GM23248 (cell line): Measurements from ENCODE around the gene DTX1. TPM values are rescaled to one million over a fixed set of nuclear protein-coding genes. Genes with fewer than 3 reads are reported as not detected.
A peak's percentile ranks its signal among the peaks of the same experiment; 100 is the strongest.

Source experiments
- DNase-seq: peaks from one replicate; pipeline ENCODE4 v3.0.0-alpha.2; 2015
- H2AFZ ChIP-seq: fragments of 200-600 bp; sonication (generic); 2 replicates; pipeline ENCODE4 v1.6.1; 2016; ENCODE audit warnings: antibody characterized with exemption
- H3F3A ChIP-seq: fragments of 200-600 bp; sonication (generic); 2 replicates; pipeline ENCODE4 v1.6.1; 2016; ENCODE audit warnings: mild to moderate bottlenecking, antibody characterized with exemption, mixed run types; ENCODE audit not compliant: insufficient read depth
- H3K27ac ChIP-seq: fragments of 200-600 bp; sonication (generic); 2 replicates; pipeline ENCODE4 v1.5.1; 2016; ENCODE audit warnings: mild to moderate bottlenecking
- H3K27me3 ChIP-seq: fragments of 200-600 bp; sonication (generic); replicated peaks from 2 replicates; pipeline ENCODE4 v1.6.1; 2016; ENCODE audit warnings: mild to moderate bottlenecking; ENCODE audit not compliant: insufficient read depth
- H3K36me3 ChIP-seq: fragments of 200-600 bp; sonication (generic); 2 replicates; pipeline ENCODE4 v1.6.1; 2016; ENCODE audit warnings: low read depth, mild to moderate bottlenecking
- H3K4me1 ChIP-seq: fragments of 200-600 bp; sonication (generic); 2 replicates; pipeline ENCODE4 v1.6.1; 2016; ENCODE audit warnings: mild to moderate bottlenecking; ENCODE audit not compliant: insufficient read depth
- H3K4me2 ChIP-seq: fragments of 200-600 bp; sonication (generic); one replicate; pipeline ENCODE4 v1.6.1; 2016; ENCODE audit warnings: mild to moderate bottlenecking; ENCODE audit not compliant: unreplicated experiment
- H3K4me3 ChIP-seq: fragments of 200-600 bp; sonication (generic); 2 replicates; pipeline ENCODE4 v1.5.1; 2016; ENCODE audit warnings: mild to moderate bottlenecking
- H3K79me2 ChIP-seq: fragments of 200-600 bp; sonication (generic); 2 replicates; pipeline ENCODE4 v1.6.1; 2016; ENCODE audit warnings: mild to moderate bottlenecking; ENCODE audit not compliant: insufficient read depth
- H3K9ac ChIP-seq: fragments of 200-600 bp; sonication (generic); 2 replicates; pipeline ENCODE4 v1.6.1; 2016; ENCODE audit warnings: mild to moderate bottlenecking
- H3K9me2 ChIP-seq: fragments of 200-600 bp; sonication (generic); 2 replicates; pipeline ENCODE4 v1.6.1; 2016; ENCODE audit warnings: mixed run types, mild to moderate bottlenecking, moderate library complexity; ENCODE audit not compliant: insufficient read depth
- H3K9me3 ChIP-seq: fragments of 200-600 bp; sonication (generic); one replicate; pipeline ENCODE4 v1.6.1; 2017; ENCODE audit warnings: low read depth
- H4K20me1 ChIP-seq: fragments of 200-600 bp; sonication (generic); 2 replicates; pipeline ENCODE4 v1.6.0; 2016; ENCODE audit not compliant: insufficient read depth
- EZH2 ChIP-seq: fragments of 200-600 bp; sonication (generic); IDR thresholded peaks from 2 replicates; pipeline ENCODE4 v1.6.1; 2018; ENCODE audit warnings: antibody characterized with exemption, mild to moderate bottlenecking; ENCODE audit not compliant: insufficient read depth, poor library complexity, severe bottlenecking
- EZH2phosphoT487 ChIP-seq: fragments of 200-600 bp; sonication (generic); IDR thresholded peaks from 2 replicates; pipeline ENCODE4 v1.6.1; 2018; ENCODE audit warnings: antibody characterized with exemption, moderate library complexity, mild to moderate bottlenecking, low read depth; ENCODE audit not compliant: insufficient read depth
- WGBS, 2 experiments: methylation state at CpG; one replicate each; pipeline ENCODE4 v1.1.6; 2015 to 2017; ENCODE audit warnings: low lambda C conversion rate in 2 of 2, low coverage in 1 of 2; ENCODE audit errors: missing lambda C conversion rate in 2 of 2; 5-methylcytosine and 5-hydroxymethylcytosine counted together
- in situ Hi-C: fragments of 300-500 bp; cut with MboI; formaldehyde crosslinking; loops from 2 replicates; pipeline ENCODE4 v1.15.0; 2020
- polyA plus RNA-seq: library from polyadenylated mRNA; unstranded; fragments of >200 nt; fragmentation: Nextera tagmentation; extraction: Ambion mirVana; gene quantifications from 2 replicates; pipeline ENCODE4 v1.2.1, GENCODE V29; 2016
- total RNA-seq: library from RNA; depleted of rRNA; stranded (reverse); fragments of >200 nt; shearing (Covaris generic); gene quantifications from 2 replicates; pipeline ENCODE4 v1.2.3, GENCODE V29; 2014

The DTX1 gene
- total and polyA plus RNA-seq, 2 experiments from 2014 or later: not detected

- H4K20me1 ChIP-seq: no peaks in the 10 kb centered on the region
- H3K27me3 ChIP-seq: no peaks in the 10 kb centered on the region; the same call in 1 of the 2 replicates
- H3K79me2 ChIP-seq: no peaks in the 10 kb centered on the region
- no peak overlapping the region for H2AFZ ChIP-seq
- no peaks in the 10 kb centered on the region for H3K36me3 ChIP-seq
- DNase-seq: no peak
- WGBS, 2 experiments: 81 to 86% methylated on average over 7 of the region's 7 CpGs
- peaks cover 10% of the 10 kb centered on the region for H3K4me1 ChIP-seq
- TF ChIP-seq EZH2: no peak
- TF ChIP-seq EZH2phosphoT487: no peak
- no peak overlapping the region for H3K27ac ChIP-seq
- in situ Hi-C loops: loop anchor here (10.0 kb wide), 2 partner anchors 103 to 133 kb away; partner anchors contain the start of gene CFAP73
- H3K4me2 ChIP-seq: no peak overlapping the region
- no peaks in the 10 kb centered on the region for H3K9me3 ChIP-seq
- peaks cover 10% of the 10 kb centered on the region for H3F3A ChIP-seq
- H3K9ac ChIP-seq: no peak overlapping the region
- H3K9me2 ChIP-seq: no peaks in the 10 kb centered on the region
- no peak overlapping the region for H3K4me3 ChIP-seq
These were observed 15.0 kb upstream of the DTX1 start for GRCh38 chr12:113041560-113041959.

- Histone ChIP-seq H3K4me2 (no peak overlapping the region), H3K4me1 (peaks cover 10% of the 10 kb centered on the region), H3K36me3 (no peaks in the 10 kb centered on the region), H3K9me2 (no peaks in the 10 kb centered on the region), H3K27ac (no peak overlapping the region), H2AFZ (no peak overlapping the region), H3K79me2 (no peaks in the 10 kb centered on the region), H3K9me3 (no peaks in the 10 kb centered on the region), H3K9ac (no peak overlapping the region), H3F3A (peaks cover 10% of the 10 kb centered on the region), H3K27me3 (peaks cover 4% of the 10 kb centered on the region; the same call in 1 of the 2 replicates), H4K20me1 (no peaks in the 10 kb centered on the region), H3K4me3 (no peak overlapping the region)
- TF ChIP-seq EZH2phosphoT487 (no peak), EZH2 (no peak)
- no peak for DNase-seq
- in situ Hi-C loops: loop anchor here (10.0 kb wide), 2 partner anchors 102 to 132 kb away; partner anchors contain the start of gene CFAP73
- 68 to 73% methylated on average over 8 of the region's 8 CpGs for WGBS, 2 experiments
These were observed 13.3 kb upstream of the DTX1 start for GRCh38 chr12:113043240-113043639.

GRCh38 chr12:113044516-113044915 is 12.0 kb upstream of the DTX1 start:
- peaks cover 10% of the 10 kb centered on the region for H3F3A ChIP-seq
- H3K4me3 ChIP-seq: no peak overlapping the region
- no peaks in the 10 kb centered on the region for H3K36me3 ChIP-seq
- H3K4me1 ChIP-seq: peaks cover 10% of the 10 kb centered on the region
- H3K9ac ChIP-seq: no peak overlapping the region
- no peak for DNase-seq
- no peak for TF ChIP-seq EZH2phosphoT487
- TF ChIP-seq EZH2: no peak
- peaks cover 6% of the 10 kb centered on the region; the same call in 1 of the 2 replicates for H3K27me3 ChIP-seq
- in situ Hi-C loops: loop anchor here (10.0 kb wide), 2 partner anchors 100 to 130 kb away; partner anchors contain the start of gene CFAP73
- H3K27ac ChIP-seq: no peak overlapping the region
- H4K20me1 ChIP-seq: no peaks in the 10 kb centered on the region
- H3K4me2 ChIP-seq: no peak overlapping the region
- H2AFZ ChIP-seq: no peak overlapping the region
- WGBS, 2 experiments: 44 to 47% methylated on average over 3 of the region's 3 CpGs
- no peaks in the 10 kb centered on the region for H3K79me2 ChIP-seq
- H3K9me2 ChIP-seq: no peaks in the 10 kb centered on the region
- H3K9me3 ChIP-seq: no peaks in the 10 kb centered on the region

- no peak overlapping the region for H2AFZ ChIP-seq
- no peaks in the 10 kb centered on the region for H3F3A ChIP-seq
- peaks cover 6% of the 10 kb centered on the region; the same call in 1 of the 2 replicates for H3K27me3 ChIP-seq
- no peak overlapping the region for H3K4me3 ChIP-seq
- in situ Hi-C loops: loop anchor here (10.0 kb wide), 2 partner anchors 96 to 126 kb away; partner anchors contain the start of gene CFAP73
- no peak overlapping the region for H3K4me2 ChIP-seq
- TF ChIP-seq EZH2 (no peak), EZH2phosphoT487 (no peak)
- H3K79me2 ChIP-seq: no peaks in the 10 kb centered on the region
- peak; percentile 83 for DNase-seq
- no peaks in the 10 kb centered on the region for H3K9me3 ChIP-seq
- H4K20me1 ChIP-seq: no peaks in the 10 kb centered on the region
- H3K9me2 ChIP-seq: no peaks in the 10 kb centered on the region
- no peaks in the 10 kb centered on the region for H3K36me3 ChIP-seq
- H3K9ac ChIP-seq: no peak overlapping the region
- no peak overlapping the region for H3K27ac ChIP-seq
- 7 to 16% methylated on average over 6 of the region's 6 CpGs for WGBS, 2 experiments
- no peaks in the 10 kb centered on the region for H3K4me1 ChIP-seq
These were observed 7.8 kb upstream of the DTX1 start for GRCh38 chr12:113048716-113049127.
